Neural cell (in vitro differentiated cells): ENCODE measurements around the gene PTPRD. TPM values are rescaled to one million over a fixed set of nuclear protein-coding genes. Genes with fewer than 3 reads are reported as not detected.

Source experiments
- H2AFZ ChIP-seq: fragments of 200-600, 300-800 bp; sonication (generic), shearing (Covaris generic); 2 replicates; pipeline ENCODE4 v1.6.0; 2014; ENCODE audit warnings: low read depth, mild to moderate bottlenecking, antibody characterized with exemption, low read length, moderate library complexity
- H3F3A ChIP-seq: fragments of 200-600 bp; shearing (Covaris generic); 2 replicates; pipeline ENCODE4 v1.6.1; 2016; ENCODE audit warnings: mild to moderate bottlenecking, moderate library complexity, mixed read lengths, antibody characterized with exemption, low read length; ENCODE audit not compliant: insufficient read depth, poor library complexity, severe bottlenecking
- H3K27ac ChIP-seq: fragments of 200-600, 300-800 bp; sonication (generic), shearing (Covaris generic); 2 replicates; pipeline ENCODE4 v1.5.1; 2014; ENCODE audit warnings: mild to moderate bottlenecking, low read length, moderate library complexity
- H3K27me3 ChIP-seq: fragments of 300-800, 200-600 bp; sonication (generic), shearing (Covaris generic); 2 replicates; pipeline ENCODE4 v1.6.0; 2014; ENCODE audit warnings: mild to moderate bottlenecking, low read depth, low read length, moderate library complexity; ENCODE audit not compliant: insufficient read depth
- H3K36me3 ChIP-seq: fragments of 300-800, 200-600 bp; sonication (generic), shearing (Covaris generic); 2 replicates; pipeline ENCODE4 v1.5.1; 2014; ENCODE audit warnings: mild to moderate bottlenecking, antibody characterized with exemption, low read length, moderate library complexity; ENCODE audit not compliant: insufficient read depth
- H3K4me2 ChIP-seq: fragments of 300-800, 200-600 bp; sonication (generic), shearing (Covaris generic); 2 replicates; pipeline ENCODE4 v1.6.0; 2014; ENCODE audit warnings: mild to moderate bottlenecking, low read length
- H3K4me3 ChIP-seq: fragments of 300-800, 200-600 bp; sonication (generic), shearing (Covaris generic); 2 replicates; pipeline ENCODE4 v1.5.1; 2014; ENCODE audit warnings: mild to moderate bottlenecking, low read length, moderate library complexity
- H3K79me2 ChIP-seq: fragments of 200-600 bp; shearing (Covaris generic); replicated peaks from 2 replicates; pipeline ENCODE4 v1.6.0; 2014; ENCODE audit warnings: mild to moderate bottlenecking, low read length, moderate library complexity; ENCODE audit not compliant: insufficient read depth
- H3K9ac ChIP-seq: fragments of 300-800, 200-600 bp; sonication (generic), shearing (Covaris generic); 2 replicates; pipeline ENCODE4 v1.6.1; 2016; ENCODE audit warnings: mild to moderate bottlenecking, low read length, mixed read lengths
- H3K9me2 ChIP-seq: fragments of 200-600 bp; shearing (Covaris generic); 2 replicates; pipeline ENCODE4 v1.6.1; 2016; ENCODE audit warnings: mild to moderate bottlenecking, low read length, mixed read lengths; ENCODE audit not compliant: insufficient read depth
- H3K9me3 ChIP-seq: fragments of 200-600, 300-800 bp; sonication (generic), shearing (Covaris generic); 2 replicates; pipeline ENCODE4 v1.6.1; 2016; ENCODE audit warnings: mild to moderate bottlenecking, mixed run types, low read length, moderate library complexity, mixed read lengths
- H4K20me1 ChIP-seq: fragments of 200-600 bp; shearing (Covaris generic); 2 replicates; pipeline ENCODE4 v1.6.1; 2016; ENCODE audit warnings: mild to moderate bottlenecking, mixed run types; ENCODE audit not compliant: insufficient read depth
- CTCF ChIP-seq: fragments of 450-650 bp; IDR thresholded peaks from 2 replicates; pipeline ENCODE4 v1.5.1; 2014; ENCODE audit warnings: antibody characterized with exemption, mild to moderate bottlenecking, moderate library complexity; ENCODE audit not compliant: poor library complexity, severe bottlenecking
- EP300 ChIP-seq: fragments of 450-650 bp; conservative IDR thresholded peaks from 2 replicates; pipeline ENCODE4 v1.6.1; 2014; ENCODE audit warnings: antibody characterized with exemption, mild to moderate bottlenecking, moderate library complexity; ENCODE audit not compliant: poor library complexity, severe bottlenecking
- EZH2 ChIP-seq: fragments of 200-600, 300-800 bp; shearing (Covaris generic), sonication (generic); IDR thresholded peaks from 2 replicates; pipeline ENCODE4 v1.6.1; 2014; ENCODE audit warnings: antibody characterized with exemption, low read length, borderline replicate concordance, mild to moderate bottlenecking; ENCODE audit not compliant: insufficient read depth, poor library complexity, severe bottlenecking
- MXI1 ChIP-seq: fragments of 450-650 bp; conservative IDR thresholded peaks from 2 replicates; pipeline ENCODE4 v1.6.1; 2014; ENCODE audit warnings: antibody characterized with exemption, mild to moderate bottlenecking; ENCODE audit not compliant: poor library complexity, severe bottlenecking
- POLR2AphosphoS5 ChIP-seq: IDR thresholded peaks from 2 replicates; pipeline ENCODE4 v1.6.1; 2012
- RAD21 ChIP-seq: fragments of 450-650 bp; conservative IDR thresholded peaks from 2 replicates; pipeline ENCODE4 v1.6.1; 2014; ENCODE audit warnings: antibody characterized with exemption, mild to moderate bottlenecking, moderate library complexity
- REST ChIP-seq: IDR thresholded peaks from 2 replicates; pipeline ENCODE4 v1.6.1; 2012; ENCODE audit warnings: borderline replicate concordance
- SMC3 ChIP-seq: fragments of 450-650 bp; conservative IDR thresholded peaks from 2 replicates; pipeline ENCODE4 v1.6.1; 2014; ENCODE audit warnings: antibody characterized with exemption, mild to moderate bottlenecking, moderate library complexity; ENCODE audit not compliant: poor library complexity
- TAF1 ChIP-seq: IDR thresholded peaks from 2 replicates; pipeline ENCODE4 v1.6.1; 2012; ENCODE audit warnings: low read depth
- polyA plus RNA-seq: library from polyadenylated mRNA; depleted of rRNA; stranded (reverse); fragments of >200 nt; gene quantifications from 2 replicates; pipeline ENCODE4 v1.2.3, GENCODE V29; 2014

PTPRD gene
- polyA plus RNA-seq, 1 donor from 2014 or later, result 143 TPM

GRCh38 chr9:8614926-8615440 is 1997.8 kb downstream of the PTPRD start:
- Histone ChIP-seq H3F3A (no peaks in the 10 kb centered on the region), H3K4me3 (no peak overlapping the region), H3K27ac (no peak overlapping the region), H4K20me1 (no peaks in the 10 kb centered on the region), H3K4me2 (no peak overlapping the region), H3K79me2 (peaks cover 3% of the 10 kb centered on the region), H3K27me3 (no peaks in the 10 kb centered on the region), H3K9me2 (no peaks in the 10 kb centered on the region), H3K9ac (no peak overlapping the region), H3K9me3 (no peaks in the 10 kb centered on the region), H3K36me3 (no peaks in the 10 kb centered on the region), H2AFZ (no peak overlapping the region)
- no peak for TF ChIP-seq SMC3
- TF ChIP-seq EP300, result no peak
- no peak for TF ChIP-seq CTCF

- no peaks in the 10 kb centered on the region for H3K36me3 ChIP-seq
- no peak overlapping the region for H2AFZ ChIP-seq
- H3K79me2 ChIP-seq, result peaks cover 3% of the 10 kb centered on the region
- H3K9me3 ChIP-seq, result no peaks in the 10 kb centered on the region
- no peak overlapping the region for H3K4me2 ChIP-seq
- TF ChIP-seq EP300 (no peak), SMC3 (no peak), MXI1 (no peak), RAD21 (no peak), TAF1 (no peak), REST (no peak), POLR2AphosphoS5 (no peak), CTCF (no peak), EZH2 (no peak)
- no peak overlapping the region for H3K4me3 ChIP-seq
- H3K27ac ChIP-seq, result no peak overlapping the region
- H3K9ac ChIP-seq, result no peak overlapping the region
- no peaks in the 10 kb centered on the region for H4K20me1 ChIP-seq
- H3F3A ChIP-seq, result no peaks in the 10 kb centered on the region
- no peaks in the 10 kb centered on the region for H3K9me2 ChIP-seq
- no peaks in the 10 kb centered on the region for H3K27me3 ChIP-seq
These were observed 1999.4 kb downstream of the PTPRD start for GRCh38 chr9:8613346-8613825.
